Panc1 (cell line): ENCODE data around the gene KIF3B.

Experiments
- POLR2AphosphoS5 ChIP-seq: IDR thresholded peaks from 2 replicates; pipeline ENCODE4 v1.6.1; 2012; ENCODE audit warnings: mild to moderate bottlenecking, low read depth, low read length, moderate library complexity
- SIN3A ChIP-seq: IDR thresholded peaks from 2 replicates; pipeline ENCODE4 v1.6.1; 2012; ENCODE audit warnings: low read depth, mild to moderate bottlenecking, low read length, moderate library complexity, borderline replicate concordance; ENCODE audit not compliant: insufficient read depth
- TCF7L2 ChIP-seq: IDR thresholded peaks from 2 replicates; pipeline ENCODE4 v1.6.1; 2011; ENCODE audit warnings: mild to moderate bottlenecking, low read depth, low read length, inconsistent platforms
- TF ChIP-seq, protein P1 (sequence below): fragments of 450-650 bp; IDR thresholded peaks from 2 replicates; pipeline ENCODE4 v1.5.1; 2017; ENCODE audit warnings: mild to moderate bottlenecking
- TF ChIP-seq, protein P2 (sequence below), 2 experiments: IDR thresholded peaks; 2 replicates each; pipeline ENCODE4 v1.6.1; 2011 to 2012; ENCODE audit warnings: low read depth in 2 of 2, control low read depth in 1 of 2, low read length in 1 of 2, mild to moderate bottlenecking in 1 of 2, moderate library complexity in 1 of 2; ENCODE audit not compliant: insufficient read depth in 1 of 2

DNA sequence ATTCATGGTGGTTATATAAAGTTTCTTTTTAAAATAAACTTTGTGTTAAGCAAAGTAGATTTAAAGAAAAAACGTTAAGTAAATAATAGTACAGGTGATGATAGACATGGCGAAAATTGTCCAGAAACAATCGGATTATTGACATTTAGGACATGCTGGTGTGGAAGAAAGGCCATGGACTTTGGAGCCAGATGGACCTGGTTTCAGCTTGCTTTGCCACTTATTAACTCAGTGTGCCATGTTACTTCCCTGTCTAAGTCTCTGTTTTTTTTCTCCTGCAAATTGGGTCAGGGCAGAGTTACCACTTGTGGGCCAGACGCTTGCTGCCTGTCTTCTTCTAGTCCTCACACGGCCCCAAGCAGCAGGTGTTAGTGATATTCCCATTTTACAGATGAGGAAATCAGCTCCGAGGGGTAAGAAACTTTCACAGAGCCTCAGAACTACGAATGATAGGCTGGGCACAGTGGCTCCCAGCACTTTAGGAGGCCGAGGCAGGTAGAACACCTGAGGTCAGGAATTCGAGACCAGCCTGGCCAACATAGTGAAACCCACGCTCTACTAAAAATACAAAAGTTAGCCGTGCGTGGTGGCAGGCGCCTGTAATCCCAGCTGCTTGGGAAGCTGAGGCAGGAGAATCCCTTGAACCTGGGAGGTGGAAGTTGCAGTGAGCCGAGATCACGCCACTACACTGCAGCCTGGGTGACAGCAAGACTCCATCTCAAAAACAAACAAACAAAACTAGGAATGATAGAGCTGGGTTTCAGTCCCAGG is 12.4 kb downstream of the KIF3B start:
- TF ChIP-seq POLR2AphosphoS5 (no peak), SIN3A (no peak), TCF7L2 (no peak)
- TF ChIP-seq, protein P1, sequence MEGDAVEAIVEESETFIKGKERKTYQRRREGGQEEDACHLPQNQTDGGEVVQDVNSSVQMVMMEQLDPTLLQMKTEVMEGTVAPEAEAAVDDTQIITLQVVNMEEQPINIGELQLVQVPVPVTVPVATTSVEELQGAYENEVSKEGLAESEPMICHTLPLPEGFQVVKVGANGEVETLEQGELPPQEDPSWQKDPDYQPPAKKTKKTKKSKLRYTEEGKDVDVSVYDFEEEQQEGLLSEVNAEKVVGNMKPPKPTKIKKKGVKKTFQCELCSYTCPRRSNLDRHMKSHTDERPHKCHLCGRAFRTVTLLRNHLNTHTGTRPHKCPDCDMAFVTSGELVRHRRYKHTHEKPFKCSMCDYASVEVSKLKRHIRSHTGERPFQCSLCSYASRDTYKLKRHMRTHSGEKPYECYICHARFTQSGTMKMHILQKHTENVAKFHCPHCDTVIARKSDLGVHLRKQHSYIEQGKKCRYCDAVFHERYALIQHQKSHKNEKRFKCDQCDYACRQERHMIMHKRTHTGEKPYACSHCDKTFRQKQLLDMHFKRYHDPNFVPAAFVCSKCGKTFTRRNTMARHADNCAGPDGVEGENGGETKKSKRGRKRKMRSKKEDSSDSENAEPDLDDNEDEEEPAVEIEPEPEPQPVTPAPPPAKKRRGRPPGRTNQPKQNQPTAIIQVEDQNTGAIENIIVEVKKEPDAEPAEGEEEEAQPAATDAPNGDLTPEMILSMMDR = no peak
- TF ChIP-seq, protein P2, sequence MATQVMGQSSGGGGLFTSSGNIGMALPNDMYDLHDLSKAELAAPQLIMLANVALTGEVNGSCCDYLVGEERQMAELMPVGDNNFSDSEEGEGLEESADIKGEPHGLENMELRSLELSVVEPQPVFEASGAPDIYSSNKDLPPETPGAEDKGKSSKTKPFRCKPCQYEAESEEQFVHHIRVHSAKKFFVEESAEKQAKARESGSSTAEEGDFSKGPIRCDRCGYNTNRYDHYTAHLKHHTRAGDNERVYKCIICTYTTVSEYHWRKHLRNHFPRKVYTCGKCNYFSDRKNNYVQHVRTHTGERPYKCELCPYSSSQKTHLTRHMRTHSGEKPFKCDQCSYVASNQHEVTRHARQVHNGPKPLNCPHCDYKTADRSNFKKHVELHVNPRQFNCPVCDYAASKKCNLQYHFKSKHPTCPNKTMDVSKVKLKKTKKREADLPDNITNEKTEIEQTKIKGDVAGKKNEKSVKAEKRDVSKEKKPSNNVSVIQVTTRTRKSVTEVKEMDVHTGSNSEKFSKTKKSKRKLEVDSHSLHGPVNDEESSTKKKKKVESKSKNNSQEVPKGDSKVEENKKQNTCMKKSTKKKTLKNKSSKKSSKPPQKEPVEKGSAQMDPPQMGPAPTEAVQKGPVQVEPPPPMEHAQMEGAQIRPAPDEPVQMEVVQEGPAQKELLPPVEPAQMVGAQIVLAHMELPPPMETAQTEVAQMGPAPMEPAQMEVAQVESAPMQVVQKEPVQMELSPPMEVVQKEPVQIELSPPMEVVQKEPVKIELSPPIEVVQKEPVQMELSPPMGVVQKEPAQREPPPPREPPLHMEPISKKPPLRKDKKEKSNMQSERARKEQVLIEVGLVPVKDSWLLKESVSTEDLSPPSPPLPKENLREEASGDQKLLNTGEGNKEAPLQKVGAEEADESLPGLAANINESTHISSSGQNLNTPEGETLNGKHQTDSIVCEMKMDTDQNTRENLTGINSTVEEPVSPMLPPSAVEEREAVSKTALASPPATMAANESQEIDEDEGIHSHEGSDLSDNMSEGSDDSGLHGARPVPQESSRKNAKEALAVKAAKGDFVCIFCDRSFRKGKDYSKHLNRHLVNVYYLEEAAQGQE (IDR thresholded peaks at IDR 0.05; ENCODE audit: insufficient read depth in 1 of 2, low read depth in 2 of 2, low read length in 1 of 2) = no peak
